ENCODE results near the gene DNAJB6. TPM values are rescaled to one million over a fixed set of nuclear protein-coding genes. Genes with fewer than 3 reads are reported as not detected.

DNAJB6 gene
- total and polyA plus RNA-seq, 2 experiments from 2014 or later, result 92.2 to 110 TPM

GRCh38 chr7:157366722-157367121 lies 29.9 kb downstream of the DNAJB6 start:
- Histone ChIP-seq H3K9me3 (ENCODE audit: low read depth) (no peaks in the 10 kb centered on the region), H3K4me3 (no peak overlapping the region), H4K20me1 (ENCODE audit: insufficient read depth, poor library complexity, severe bottlenecking) (peaks cover 62% of the 10 kb centered on the region), H3K79me2 (peaks cover 81% of the 10 kb centered on the region), H3K9me2 (replicated peaks; ENCODE audit: insufficient read depth) (no peaks in the 10 kb centered on the region), H3K36me3 (replicated peaks; ENCODE audit: insufficient read depth, low read depth) (peaks cover 4% of the 10 kb centered on the region), H3K27me3 (no peaks in the 10 kb centered on the region), H2AFZ (no peak overlapping the region), H3K4me1 (ENCODE audit: insufficient read depth) (no peaks in the 10 kb centered on the region), H3K27ac (no peak overlapping the region), H3K4me2 (no peak overlapping the region)
- TF ChIP-seq EZH2 (IDR thresholded peaks at IDR 0.05; ENCODE audit: borderline replicate concordance), result no peak
- no peak for TF ChIP-seq EZH2phosphoT487 (IDR thresholded peaks at IDR 0.05; ENCODE audit: low read depth, severe bottlenecking, unreplicated experiment)
- DNase-seq (ENCODE audit: low spot score), result no peak
- 97% methylated on average over 8 of the region's 8 CpGs for WGBS (ENCODE audit: low lambda C conversion rate, missing lambda C conversion rate)

GRCh38 chr7:157368955-157369354 lies 32.2 kb downstream of the DNAJB6 start:
- H3K9me2 ChIP-seq (replicated peaks; ENCODE audit: insufficient read depth), result no peaks in the 10 kb centered on the region
- H3K4me2 ChIP-seq, result no peak overlapping the region
- H3K4me1 ChIP-seq (ENCODE audit: insufficient read depth), result no peaks in the 10 kb centered on the region
- H3K36me3 ChIP-seq (replicated peaks; ENCODE audit: insufficient read depth, low read depth), result peaks cover 6% of the 10 kb centered on the region
- no peak for DNase-seq (ENCODE audit: low spot score)
- no peak for TF ChIP-seq EZH2phosphoT487 (IDR thresholded peaks at IDR 0.05; ENCODE audit: low read depth, severe bottlenecking, unreplicated experiment)
- no peak for TF ChIP-seq EZH2 (IDR thresholded peaks at IDR 0.05; ENCODE audit: borderline replicate concordance)
- TF ChIP-seq CTCF (IDR thresholded peaks at IDR 0.05; ENCODE audit: poor library complexity), result no peak
- peaks cover 81% of the 10 kb centered on the region for H3K79me2 ChIP-seq
- 88% methylated on average over 7 of the region's 7 CpGs for WGBS (ENCODE audit: low lambda C conversion rate, missing lambda C conversion rate)
- no peaks in the 10 kb centered on the region for H3K27me3 ChIP-seq
- no peaks in the 10 kb centered on the region for H3K9me3 ChIP-seq (ENCODE audit: low read depth)
- H3K27ac ChIP-seq, result no peak overlapping the region
- no peak overlapping the region for H2AFZ ChIP-seq
- H3K4me3 ChIP-seq, result no peak overlapping the region
- H4K20me1 ChIP-seq (ENCODE audit: insufficient read depth, poor library complexity, severe bottlenecking), result peaks cover 54% of the 10 kb centered on the region

- Histone ChIP-seq H3K9me3 (ENCODE audit: low read depth) (no peaks in the 10 kb centered on the region), H3K4me2 (no peak overlapping the region), H2AFZ (no peak overlapping the region), H3K4me1 (ENCODE audit: insufficient read depth) (no peaks in the 10 kb centered on the region), H4K20me1 (ENCODE audit: insufficient read depth, poor library complexity, severe bottlenecking) (peaks cover 52% of the 10 kb centered on the region), H3K79me2 (peaks cover 81% of the 10 kb centered on the region), H3K4me3 (no peak overlapping the region), H3K27me3 (no peaks in the 10 kb centered on the region), H3K9me2 (replicated peaks; ENCODE audit: insufficient read depth) (no peaks in the 10 kb centered on the region), H3K36me3 (replicated peaks; ENCODE audit: insufficient read depth, low read depth) (peaks cover 6% of the 10 kb centered on the region), H3K27ac (no peak overlapping the region)
- TF ChIP-seq EZH2 (IDR thresholded peaks at IDR 0.05; ENCODE audit: borderline replicate concordance) (no peak), EZH2phosphoT487 (IDR thresholded peaks at IDR 0.05; ENCODE audit: low read depth, severe bottlenecking, unreplicated experiment) (no peak), CTCF (IDR thresholded peaks at IDR 0.05; ENCODE audit: poor library complexity) (no peak)
- no peak for DNase-seq (ENCODE audit: low spot score)
- WGBS (ENCODE audit: low lambda C conversion rate, missing lambda C conversion rate), result 98% methylated on average over 10 of the region's 10 CpGs
These were observed 33.9 kb downstream of the DNAJB6 start for GRCh38 chr7:157370742-157371141.

GRCh38 chr7:157371296-157371695 lies 34.5 kb downstream of the DNAJB6 start:
- 98% methylated on average over 9 of the region's 9 CpGs for WGBS (ENCODE audit: low lambda C conversion rate, missing lambda C conversion rate)
- no peak for DNase-seq (ENCODE audit: low spot score)
- Histone ChIP-seq H3K27me3 (no peaks in the 10 kb centered on the region), H4K20me1 (ENCODE audit: insufficient read depth, poor library complexity, severe bottlenecking) (peaks cover 52% of the 10 kb centered on the region), H3K4me2 (no peak overlapping the region), H3K27ac (no peak overlapping the region), H3K4me1 (ENCODE audit: insufficient read depth) (no peaks in the 10 kb centered on the region), H2AFZ (no peak overlapping the region), H3K9me2 (replicated peaks; ENCODE audit: insufficient read depth) (no peaks in the 10 kb centered on the region), H3K4me3 (no peak overlapping the region), H3K36me3 (replicated peaks; ENCODE audit: insufficient read depth, low read depth) (peaks cover 6% of the 10 kb centered on the region), H3K79me2 (peaks cover 81% of the 10 kb centered on the region), H3K9me3 (ENCODE audit: low read depth) (no peaks in the 10 kb centered on the region)
- no peak for TF ChIP-seq EZH2 (IDR thresholded peaks at IDR 0.05; ENCODE audit: borderline replicate concordance)
- TF ChIP-seq EZH2phosphoT487 (IDR thresholded peaks at IDR 0.05; ENCODE audit: low read depth, severe bottlenecking, unreplicated experiment), result no peak
- TF ChIP-seq CTCF (IDR thresholded peaks at IDR 0.05; ENCODE audit: poor library complexity), result no peak

Measured in hepatocyte (in vitro differentiated cells).